GM21786 (cell line): Measurements from ENCODE around the gene GPC3.

ENCODE experiments used
- ATAC-seq: cut with Tn5 transposase; IDR thresholded peaks from one replicate; pipeline ENCODE4 v1.9.1; 2021; ENCODE audit not compliant: unreplicated experiment

Gene GPC3

DNA sequence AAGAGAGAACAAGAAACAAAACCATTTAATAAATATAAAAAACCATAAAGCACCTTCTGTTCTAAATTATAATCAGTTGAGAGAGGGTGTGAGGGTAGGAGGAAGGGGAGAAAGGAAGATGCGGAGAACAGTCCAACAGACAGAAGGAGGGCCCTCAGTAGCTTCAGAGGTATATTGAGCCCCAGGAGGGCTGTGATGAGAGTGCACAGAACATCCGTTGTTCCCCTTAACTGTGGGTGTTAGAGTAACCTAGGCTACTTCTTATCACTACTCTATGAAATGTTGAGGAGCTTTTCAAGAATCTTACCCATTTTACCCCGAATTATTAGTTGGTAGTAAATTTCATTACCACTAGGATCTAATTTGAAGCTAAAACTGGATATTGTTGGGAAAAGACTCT, 13.8 kb downstream of the GPC3 start:
- ATAC-seq = no peak

DNA sequence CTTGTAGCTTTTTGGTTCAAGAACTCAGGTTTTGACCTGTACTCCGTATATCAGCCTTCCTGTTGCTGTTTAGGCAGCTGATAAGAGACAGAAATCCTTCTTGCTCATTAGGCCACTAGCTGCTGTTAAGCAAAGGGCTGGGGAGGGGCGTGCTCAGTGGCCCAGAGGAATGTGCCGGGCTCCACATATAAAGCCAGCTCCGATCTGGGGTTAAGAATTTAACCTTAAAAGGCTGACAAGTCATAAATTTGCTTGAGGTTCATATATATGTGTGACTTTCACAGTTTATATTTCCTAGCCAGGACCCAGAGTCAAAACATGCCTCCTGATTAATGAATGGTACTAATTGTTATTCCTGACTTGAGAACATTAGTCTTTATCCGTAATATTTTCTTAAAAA, 15.3 kb downstream of the GPC3 start:
- ATAC-seq = no peak

DNA sequence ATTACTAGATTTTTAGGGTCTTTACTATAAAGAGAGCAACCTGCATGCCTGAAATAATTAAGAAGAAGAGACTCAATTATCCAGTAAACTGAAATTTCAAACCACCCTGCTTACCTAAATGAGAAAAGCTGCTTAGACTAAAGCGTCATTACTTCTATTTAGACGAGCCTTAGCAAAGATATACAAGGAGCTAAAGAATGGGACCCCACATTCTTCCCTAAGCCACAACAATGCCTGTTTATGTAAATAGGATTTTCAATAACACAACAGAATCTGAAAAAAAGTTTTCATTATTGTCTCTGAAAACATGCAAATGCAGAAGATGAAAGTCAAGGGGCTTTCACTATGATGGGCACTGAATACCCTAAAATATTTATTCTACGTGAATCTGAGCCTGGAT, 16.2 kb downstream of the GPC3 start:
- ATAC-seq = no peak

DNA sequence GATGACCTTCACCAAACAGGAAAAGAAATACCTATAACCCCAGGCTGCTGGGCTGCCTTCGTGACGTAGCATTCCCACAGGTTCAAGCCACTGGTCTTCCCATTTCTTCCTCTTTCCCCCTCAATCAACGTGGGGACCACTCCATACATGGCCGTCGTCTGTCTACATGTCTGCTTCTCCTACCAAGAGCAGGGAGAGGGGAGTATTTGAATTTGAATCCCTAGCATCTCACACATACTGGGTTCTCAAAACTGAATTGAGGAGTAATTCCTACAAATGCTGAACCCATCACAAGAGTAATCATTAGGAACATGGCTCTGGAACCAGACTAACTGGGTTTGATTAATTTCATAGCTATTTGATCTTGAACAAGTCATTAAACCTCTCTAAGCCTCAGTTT, 17.3 kb downstream of the GPC3 start:
- no peak for ATAC-seq

DNA sequence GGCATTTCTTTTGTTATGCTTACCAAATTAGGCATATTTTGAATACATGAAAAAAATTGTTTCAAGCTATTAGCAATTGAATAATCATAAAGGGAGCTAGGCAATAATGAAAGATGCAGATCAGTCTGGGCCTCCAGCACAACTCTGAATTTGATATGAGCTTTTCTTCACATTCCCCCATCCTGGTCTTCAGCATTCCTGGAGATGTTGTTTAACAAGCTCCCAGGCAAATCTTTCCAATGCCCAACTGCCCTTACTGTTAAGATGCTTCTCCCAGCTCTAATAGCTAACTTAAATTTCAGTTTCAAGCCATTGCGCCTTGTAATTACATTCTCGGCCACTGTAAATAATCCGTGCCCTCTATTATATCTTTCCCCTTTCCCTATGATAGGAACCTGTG, 19.2 kb downstream of the GPC3 start:
- no peak for ATAC-seq

DNA sequence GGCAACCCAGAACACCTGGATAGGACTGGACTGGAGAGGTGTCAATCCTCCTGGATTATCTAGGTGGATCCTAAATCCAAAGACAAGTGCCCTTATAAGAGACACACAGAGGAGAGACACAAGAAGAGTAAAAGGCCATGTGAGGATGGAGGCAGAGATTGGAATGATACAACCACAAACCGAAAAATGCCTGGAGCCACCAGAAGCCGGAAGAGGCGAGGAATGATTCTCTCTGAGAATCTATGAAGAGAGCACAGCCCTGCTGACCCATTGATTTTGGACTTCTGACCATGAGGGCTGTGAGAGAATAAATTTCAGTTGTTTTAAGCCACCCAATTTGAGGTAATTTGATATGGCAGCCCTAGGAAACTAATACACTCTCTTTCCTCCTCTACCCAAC, 20.1 kb downstream of the GPC3 start:
- ATAC-seq = no peak

DNA sequence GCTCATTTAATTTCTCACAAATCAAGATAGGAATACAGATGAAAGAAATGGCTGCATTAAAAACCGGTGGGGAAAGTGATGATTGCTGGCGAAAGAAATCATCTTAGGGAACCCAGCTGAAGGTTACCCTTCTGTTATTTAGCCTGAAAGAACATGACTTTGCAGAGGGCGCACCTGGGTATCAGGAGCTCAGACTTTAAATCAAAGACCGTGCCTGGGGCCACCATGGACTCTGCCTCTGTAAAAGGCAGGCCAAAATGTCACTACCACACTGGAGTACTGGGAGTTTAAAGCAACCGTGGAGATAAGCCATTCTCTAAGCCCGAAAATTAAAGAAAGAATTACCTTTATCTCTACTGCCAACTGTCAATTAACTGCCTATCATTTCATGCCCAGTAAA, 24.3 kb downstream of the GPC3 start:
- ATAC-seq = no peak

DNA sequence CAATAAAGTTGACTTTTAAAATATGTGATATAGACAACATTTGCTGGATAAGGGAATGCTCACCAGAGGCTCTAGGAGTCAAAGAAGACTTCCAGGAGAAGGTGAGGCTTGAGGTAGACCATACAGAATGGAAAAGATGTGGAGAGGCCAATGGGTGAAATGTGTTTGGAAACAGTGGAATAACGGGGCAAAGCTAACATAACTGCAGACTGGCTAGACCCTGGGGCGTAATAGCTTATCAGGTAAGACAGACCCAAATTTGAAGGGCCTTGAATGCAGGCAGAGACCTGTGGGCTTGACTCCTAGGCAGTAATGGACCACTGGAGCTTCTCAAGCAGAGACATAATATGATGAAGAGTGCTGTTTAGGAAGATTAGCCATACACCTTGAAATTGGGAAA, 25.4 kb downstream of the GPC3 start:
- no peak for ATAC-seq

DNA sequence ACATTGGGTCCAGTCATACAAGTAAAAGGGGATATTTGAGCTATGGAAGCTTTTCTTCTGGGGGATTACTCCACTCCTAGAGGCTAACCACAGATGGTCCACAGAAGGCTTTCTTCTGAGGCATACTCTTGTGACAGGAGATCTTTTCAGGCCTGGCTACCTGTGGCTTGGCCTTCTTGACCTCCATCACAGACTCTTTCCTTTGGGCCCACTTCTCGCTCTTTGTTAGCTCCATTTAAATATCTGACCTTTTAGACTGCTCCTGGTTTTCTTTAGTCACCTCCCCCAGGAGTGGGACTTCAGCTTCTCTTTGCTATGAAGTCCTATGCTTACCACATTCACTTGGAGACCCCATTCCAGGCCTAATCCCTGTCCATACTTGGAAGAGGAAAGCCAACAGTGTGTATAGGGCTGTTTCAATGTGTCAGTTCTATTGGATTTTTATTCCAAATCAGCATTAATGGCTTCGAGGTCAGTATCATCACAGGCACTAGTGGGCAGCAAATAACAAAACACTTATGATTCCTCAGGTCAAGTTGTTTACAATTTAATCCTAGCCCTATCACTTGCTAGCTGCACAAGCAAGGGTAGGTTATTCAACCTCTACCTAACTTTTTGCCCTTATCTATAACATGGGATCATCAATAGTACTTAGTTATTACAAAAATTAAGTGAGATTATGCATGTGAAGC, 26.3 kb downstream of the GPC3 start:
- ATAC-seq = no peak

DNA sequence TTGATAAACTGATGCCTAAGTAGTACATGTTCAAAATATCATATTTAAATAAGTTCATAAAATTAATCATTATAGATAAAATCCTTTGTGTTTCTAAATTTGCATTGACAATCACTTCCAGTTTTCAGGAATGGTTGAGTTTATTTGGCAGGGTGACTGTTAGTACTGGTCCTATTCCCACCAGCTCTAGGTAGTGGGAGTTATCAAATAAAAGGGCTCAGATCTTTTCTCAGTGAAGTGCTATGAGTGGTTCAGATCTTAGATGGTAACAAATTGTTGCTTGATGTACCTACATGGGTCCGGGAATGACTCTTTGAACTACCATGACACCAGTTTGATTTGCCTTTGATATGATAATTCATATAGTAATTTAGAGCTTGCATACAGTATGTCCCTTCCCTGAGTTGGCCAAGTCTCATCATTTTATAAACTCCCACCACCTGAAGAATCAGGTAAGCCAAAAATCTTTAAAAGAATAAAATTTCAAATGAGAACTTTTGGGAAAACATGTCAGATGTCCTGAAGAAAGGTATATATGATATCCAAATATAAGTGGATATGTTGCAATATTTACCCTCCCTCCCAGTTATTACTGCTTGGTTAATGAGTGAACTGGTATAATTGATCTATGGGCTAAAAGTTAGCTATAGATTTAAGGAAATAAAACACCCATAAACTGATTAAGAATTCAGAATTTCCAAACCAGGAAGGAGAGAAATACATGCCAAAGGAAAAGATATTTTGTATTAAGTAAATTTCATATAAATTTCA, 28.6 kb downstream of the GPC3 start:
- ATAC-seq = no peak

DNA sequence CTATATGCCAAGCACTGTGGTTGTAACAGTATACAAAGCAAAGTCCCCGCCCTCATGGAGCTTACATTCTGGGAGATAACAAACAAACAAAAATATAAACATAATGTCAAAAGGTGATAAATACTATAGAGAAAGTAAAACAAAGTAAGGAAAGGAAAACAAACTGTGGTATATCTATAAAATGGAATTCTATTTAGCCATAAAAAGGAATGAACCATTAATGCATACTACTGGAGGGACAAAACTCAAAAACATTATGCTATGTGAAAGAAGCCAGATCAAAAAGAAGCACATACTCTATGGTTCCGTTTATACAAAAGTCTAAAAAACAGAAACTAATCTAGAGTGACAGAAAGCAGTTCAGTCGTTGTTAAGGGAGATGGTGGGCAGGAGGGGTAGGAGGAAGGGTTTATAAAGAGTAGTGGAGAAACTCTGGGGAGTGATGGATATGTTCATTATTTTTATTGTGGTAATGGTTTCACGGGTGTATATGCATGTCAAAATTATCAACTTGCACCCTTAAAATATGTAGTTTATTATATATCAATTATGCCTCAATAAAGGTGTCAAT, 31.5 kb downstream of the GPC3 start:
- no peak for ATAC-seq

DNA sequence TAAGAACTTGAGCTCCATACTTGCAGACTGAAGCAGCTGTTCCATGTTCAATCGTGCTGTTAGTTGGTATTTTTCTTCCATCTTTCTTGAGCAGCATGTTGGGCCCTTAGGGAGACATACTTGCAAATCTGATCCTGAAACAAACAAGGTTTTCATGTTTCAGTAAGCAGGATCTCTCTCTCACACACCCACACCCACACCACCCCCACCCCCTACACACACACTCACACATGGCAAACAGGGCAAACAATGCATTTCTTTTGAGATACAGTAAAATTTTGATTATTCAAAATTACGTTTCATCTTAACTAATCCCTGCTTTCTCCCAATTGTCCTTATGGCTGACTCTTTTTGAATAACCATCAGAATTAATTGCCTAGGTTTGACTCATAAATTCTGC, 32.3 kb downstream of the GPC3 start:
- ATAC-seq = no peak

DNA sequence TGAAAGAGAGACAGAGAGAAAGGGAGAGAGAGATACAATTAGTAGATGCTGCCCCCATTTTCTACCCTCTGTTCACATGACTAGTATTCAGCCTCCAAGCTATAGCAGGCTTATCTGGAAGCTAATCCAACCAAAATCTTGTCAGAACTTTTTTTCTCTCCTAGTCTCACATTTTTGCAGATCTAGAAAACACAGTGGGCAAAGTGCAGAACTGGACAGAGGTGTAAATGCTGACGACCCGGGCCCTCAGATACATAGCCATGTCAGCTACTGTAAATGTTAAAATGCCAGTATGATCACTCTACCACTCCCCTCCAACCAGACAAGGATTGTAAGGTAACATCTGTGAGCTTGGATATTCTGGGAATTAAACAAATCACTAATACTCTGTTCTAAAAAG, 34.3 kb downstream of the GPC3 start:
- ATAC-seq = no peak

DNA sequence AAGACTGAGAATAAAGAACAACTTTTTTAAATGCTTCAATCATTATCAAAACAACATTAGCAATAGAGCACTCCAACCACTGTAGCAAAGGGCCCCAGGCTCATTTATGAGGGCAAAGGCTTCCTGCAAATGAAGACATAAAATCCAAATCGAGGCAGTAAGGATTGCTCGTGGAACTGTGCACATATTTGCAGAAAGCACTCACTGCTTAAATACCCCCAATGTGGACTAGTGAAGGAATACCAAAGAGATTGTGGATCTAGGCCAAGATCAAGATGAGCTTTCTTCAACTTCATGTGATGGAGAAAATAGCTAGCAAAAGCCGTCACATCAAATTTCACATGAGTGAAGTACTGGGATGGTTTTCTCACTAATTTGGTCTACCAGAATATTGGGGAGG, 35.2 kb downstream of the GPC3 start:
- ATAC-seq = no peak

DNA sequence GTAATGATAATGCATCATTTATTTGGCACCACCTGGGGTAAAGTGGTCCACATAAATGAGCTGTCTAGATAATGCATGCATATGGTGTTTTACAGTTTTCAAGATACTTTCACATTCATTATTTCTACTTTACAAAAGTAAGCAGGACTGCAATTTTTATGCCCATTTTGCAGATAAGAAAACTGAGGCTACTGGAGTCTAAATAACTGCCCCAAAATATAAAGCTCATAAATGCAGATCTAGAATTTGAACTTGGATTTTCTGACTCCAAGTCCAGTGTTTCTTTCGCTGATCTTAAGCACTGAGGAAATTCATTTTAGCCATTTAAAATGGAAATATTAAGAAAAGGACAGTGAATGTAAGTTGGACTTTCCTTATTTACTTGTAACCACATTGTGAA, 36.5 kb downstream of the GPC3 start:
- ATAC-seq = no peak

DNA sequence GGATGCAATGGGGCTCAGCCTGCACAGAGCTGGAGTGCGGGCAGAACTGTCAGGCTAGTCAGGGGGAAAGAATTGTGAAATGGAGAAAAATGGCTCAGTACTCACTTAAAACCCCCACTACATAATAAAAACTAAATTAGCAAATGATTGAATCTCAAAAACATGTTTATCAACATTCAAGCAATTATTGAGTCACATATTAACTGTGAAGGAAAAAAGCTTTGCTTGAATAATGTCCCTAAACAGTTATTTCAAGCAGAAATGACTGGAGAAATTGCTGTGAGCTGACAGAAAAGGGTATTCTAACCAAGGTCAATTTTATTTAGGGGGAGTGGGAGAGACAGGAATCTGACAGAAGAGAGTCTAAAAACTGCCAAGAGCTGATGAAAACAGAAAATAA, 37.4 kb downstream of the GPC3 start:
- ATAC-seq = no peak

DNA sequence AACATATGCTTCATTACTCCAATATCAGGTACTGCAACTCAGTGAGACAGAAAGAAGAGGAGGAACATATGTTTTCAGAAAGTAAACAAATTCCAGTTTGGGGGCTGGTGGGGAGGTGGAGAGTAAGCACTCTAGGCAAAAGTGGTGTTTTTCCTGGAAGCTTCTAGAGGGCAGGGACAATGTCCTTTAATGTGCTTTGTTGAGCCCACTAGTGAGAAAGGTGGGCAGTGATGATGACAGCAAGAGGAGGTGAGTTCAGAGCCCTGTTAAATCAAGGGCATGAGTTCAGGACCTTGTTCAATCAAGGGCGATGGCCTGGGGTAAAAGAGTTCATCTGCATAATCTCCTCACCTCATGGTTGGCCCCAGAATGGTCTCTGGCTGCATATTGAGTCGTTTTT, 38.4 kb downstream of the GPC3 start:
- no peak for ATAC-seq

DNA sequence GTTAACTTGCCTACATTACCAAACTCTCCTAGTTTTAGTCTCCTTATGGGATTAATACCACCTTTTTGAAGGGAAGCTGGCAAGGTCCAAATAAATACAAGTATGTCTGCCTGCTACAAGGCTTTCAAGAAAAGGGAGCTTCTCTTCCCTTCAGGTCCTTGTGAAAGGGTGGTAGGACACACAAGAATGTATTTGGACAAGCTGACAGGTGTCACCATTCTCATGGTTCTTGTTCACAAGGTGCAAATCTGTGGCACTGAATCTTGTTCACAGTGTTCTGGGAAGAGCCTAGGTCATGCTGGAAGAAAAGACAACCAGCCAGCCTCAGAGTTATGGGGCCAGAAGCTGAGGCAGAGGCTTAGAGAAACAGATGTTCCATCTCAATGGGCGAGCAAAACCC, 41.9 kb downstream of the GPC3 start:
- no peak for ATAC-seq

DNA sequence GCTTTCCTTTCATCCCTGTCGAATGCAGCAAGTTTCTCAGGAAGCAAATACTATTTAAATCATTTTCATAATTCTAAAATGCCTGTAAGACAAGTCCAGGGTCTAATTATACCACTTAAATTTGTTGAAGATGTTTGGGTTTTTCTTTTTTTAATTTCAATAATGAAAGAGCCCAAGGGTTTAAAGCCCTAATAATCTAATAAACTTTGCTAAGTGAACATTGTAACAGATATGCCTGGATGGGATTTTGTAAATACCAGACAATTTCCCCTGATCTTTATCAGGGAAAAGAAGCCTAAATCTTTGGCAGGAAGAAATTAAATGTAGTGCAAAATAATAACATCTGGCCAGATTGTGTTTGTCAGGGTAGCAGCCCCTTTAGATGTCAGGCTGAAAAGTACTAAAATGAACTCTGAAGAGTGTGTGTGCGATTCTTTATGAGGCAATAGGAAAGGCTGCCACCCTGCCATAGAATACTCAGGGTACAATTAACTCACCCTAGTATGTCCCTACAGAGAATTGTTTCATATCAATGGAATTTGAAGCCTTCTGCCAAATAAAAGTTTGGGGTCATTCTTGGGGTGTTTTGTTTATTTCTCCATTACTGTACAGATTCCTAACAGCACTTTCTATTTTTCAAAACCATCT, 45.6 kb downstream of the GPC3 start:
- no peak for ATAC-seq

DNA sequence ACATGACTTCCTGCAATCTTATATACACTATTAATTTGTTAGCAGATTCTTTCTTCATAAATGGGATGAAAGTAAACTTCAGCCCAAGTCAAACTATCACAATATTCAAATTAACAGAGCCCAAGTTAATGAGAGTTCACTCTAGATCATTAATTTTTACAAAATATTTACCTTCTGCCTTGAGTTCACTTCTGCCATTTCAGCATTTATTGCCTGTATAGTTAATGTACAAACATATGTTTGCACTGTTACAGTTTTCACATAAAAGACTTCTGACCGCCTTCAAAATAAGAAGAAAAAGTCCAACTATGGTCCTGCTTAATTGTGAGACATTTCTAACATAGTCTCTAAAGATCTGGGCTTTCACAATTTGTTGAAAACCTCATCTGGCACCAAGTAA, 46.9 kb downstream of the GPC3 start:
- no peak for ATAC-seq

DNA sequence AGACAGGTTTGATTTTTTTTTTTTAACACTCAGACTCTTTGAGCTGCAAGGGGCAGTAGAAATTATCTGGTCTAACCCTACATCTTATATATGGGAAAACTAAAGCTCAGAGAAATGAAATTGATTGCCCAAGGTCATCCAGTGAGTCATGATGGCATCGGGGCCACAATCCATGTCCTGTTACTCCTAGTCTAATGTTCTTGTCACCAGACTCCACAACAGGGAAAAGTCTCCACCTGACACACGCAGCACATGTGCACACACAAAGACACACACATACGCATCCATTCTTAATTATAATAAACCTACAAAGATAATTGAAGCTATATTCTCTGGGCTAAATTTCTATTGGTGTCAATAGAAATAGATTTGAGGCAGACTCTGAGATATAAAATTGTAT, 48.4 kb downstream of the GPC3 start:
- ATAC-seq = no peak

DNA sequence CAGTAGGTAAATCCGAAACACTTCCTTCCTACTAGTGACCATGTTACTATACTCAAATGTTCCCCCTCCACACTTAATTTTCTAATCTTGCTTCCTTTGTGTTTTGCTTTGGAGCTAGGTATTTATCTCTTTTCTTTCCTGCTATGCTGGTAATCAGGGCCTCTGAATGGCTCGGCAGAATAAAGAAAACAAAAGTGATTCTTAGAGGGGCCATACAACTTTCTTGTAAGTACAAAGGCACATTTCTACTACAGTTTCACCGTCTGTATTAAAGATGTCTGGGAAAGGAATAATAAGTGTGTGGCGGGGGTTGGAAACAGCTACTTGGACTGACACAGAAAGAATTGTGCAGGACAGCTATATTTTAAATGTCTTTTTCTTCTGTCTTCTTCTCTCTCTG, 50.3 kb downstream of the GPC3 start:
- no peak for ATAC-seq
